Calu3 (cell line): ENCODE measurements around the gene RPTOR. TPM values are rescaled to one million over a fixed set of nuclear protein-coding genes. Genes with fewer than 3 reads are reported as not detected.

Experiments
- BruUV-seq: library from RNA; stranded (reverse); fragments of 400-500 nt; replicated peaks from 2 replicates; lab custom pipeline; 2021; lab: Mats Ljungman, UMichigan
- CTCF ChIA-PET: fragments of 300-600 bp; sonication (Branson Sonifier 250); formaldehyde crosslinking; loops from one replicate; lab custom pipeline; 2022; ENCODE audit warnings: antibody characterized with exemption; lab: Charles Lee
- DNase-seq: peaks from one replicate; pipeline ENCODE4 v3.0.0; 2022
- H3K27ac Mint-ChIP-seq: one replicate; pipeline ENCODE4 v1.8.0; 2022; ENCODE audit warnings: mixed read lengths; ENCODE audit not compliant: unreplicated experiment
- H3K27me3 Mint-ChIP-seq: one replicate; pipeline ENCODE4 v1.8.0; 2022; ENCODE audit warnings: mixed read lengths; ENCODE audit not compliant: unreplicated experiment
- H3K36me3 Mint-ChIP-seq: one replicate; pipeline ENCODE4 v1.8.0; 2022; ENCODE audit warnings: mild to moderate bottlenecking, moderate library complexity, mixed read lengths; ENCODE audit not compliant: insufficient read depth, unreplicated experiment
- H3K4me1 Mint-ChIP-seq: one replicate; pipeline ENCODE4 v1.8.0; 2022; ENCODE audit warnings: mild to moderate bottlenecking, low read depth, mixed read lengths; ENCODE audit not compliant: unreplicated experiment
- H3K4me3 Mint-ChIP-seq: one replicate; pipeline ENCODE4 v1.8.0; 2022; ENCODE audit warnings: mild to moderate bottlenecking, low read depth, moderate library complexity, mixed read lengths; ENCODE audit not compliant: unreplicated experiment
- H3K9me3 Mint-ChIP-seq: one replicate; pipeline ENCODE4 v1.8.0; 2022; ENCODE audit warnings: low read depth, mixed read lengths; ENCODE audit not compliant: unreplicated experiment
- CTCF ChIP-seq: fragments of 200-600 bp; IDR thresholded peaks from one replicate; pipeline ENCODE4 v1.8.0; 2022; ENCODE audit warnings: antibody characterized with exemption; ENCODE audit not compliant: unreplicated experiment
- intact Hi-C: fragments of 100-400 bp; cut with micrococcal nuclease; formaldehyde crosslinking; loops from one replicate; pipeline ENCODE4 v1.10.0; 2022; ENCODE audit not compliant: unreplicated experiment
- total RNA-seq: library from RNA; stranded (reverse); gene quantifications from 2 replicates; pipeline ENCODE4 v1.2.3, GENCODE V29; 2022

Gene RPTOR
- total RNA-seq, 1 experiment from 2014 or later = 41.8 TPM

- Mint-ChIP-seq H3K9me3 (no peaks in the 10 kb centered on the region), H3K4me1 (peaks cover 12% of the 10 kb centered on the region), H3K27me3 (no peaks in the 10 kb centered on the region), H3K36me3 (no peaks in the 10 kb centered on the region), H3K27ac (no peak overlapping the region), H3K4me3 (no peak overlapping the region)
- no TSS peak for BruUV-seq
- TF ChIP-seq CTCF = no peak
- DNase-seq = no peak
- intact Hi-C loops = no loop called here
- CTCF ChIA-PET = no interaction called here
These were observed 164.6 kb downstream of the RPTOR start for GRCh38 chr17:80709090-80709695.

DNA sequence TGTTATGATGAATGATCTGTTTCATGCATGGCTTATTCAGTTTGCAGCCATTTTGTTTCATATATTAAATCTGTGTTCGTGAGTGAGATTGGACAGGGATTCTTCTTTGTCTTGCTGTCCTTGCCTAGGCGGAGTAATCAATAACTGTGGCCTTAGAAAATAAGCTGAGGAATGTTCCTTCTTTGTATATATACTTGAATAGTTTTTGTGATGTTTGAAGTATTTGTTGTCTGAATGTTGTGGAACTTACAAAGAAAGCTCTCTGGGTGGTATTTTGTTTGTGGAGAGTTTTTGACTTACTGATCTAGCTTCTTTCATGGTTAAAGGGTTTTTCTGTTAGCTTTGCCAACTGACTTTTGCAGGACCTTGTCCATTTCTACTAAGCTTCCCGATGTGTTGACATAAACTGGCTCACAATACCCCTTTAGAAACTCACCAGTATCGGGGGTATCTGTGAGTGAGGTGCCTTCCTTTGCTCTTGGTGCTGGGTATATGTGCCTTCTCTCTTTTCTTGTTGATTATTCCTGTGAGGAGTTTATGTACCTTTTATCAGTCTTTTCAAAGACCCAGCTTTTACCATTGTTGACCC, 166.2 kb downstream of the RPTOR start:
- TF ChIP-seq CTCF = no peak
- no TSS peak for BruUV-seq
- DNase-seq = no peak

DNA sequence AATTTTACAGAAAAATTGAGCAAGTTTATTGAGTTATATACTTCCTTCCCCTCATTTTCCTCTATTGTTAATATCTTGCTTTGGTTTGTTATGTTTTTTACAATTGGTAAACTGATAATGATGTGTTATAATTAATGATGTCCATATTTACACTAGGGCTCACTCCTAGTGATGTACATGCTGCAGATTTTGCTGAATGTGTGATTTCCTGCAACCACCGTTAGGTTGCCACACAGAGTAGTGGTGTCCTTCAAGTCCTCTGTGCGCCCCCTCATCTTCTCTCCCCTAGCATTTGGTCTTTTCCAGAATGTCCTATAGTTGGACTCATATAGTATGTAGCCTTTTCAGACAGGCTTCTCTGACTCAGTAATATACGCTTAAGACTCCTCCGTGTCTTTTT, 167.5 kb downstream of the RPTOR start:
- TF ChIP-seq CTCF = no peak
- no TSS peak for BruUV-seq
- no peak overlapping the region for H3K27ac Mint-ChIP-seq
- intact Hi-C loops = no loop called here
- no peaks in the 10 kb centered on the region for H3K9me3 Mint-ChIP-seq
- H3K27me3 Mint-ChIP-seq = no peaks in the 10 kb centered on the region
- no peaks in the 10 kb centered on the region for H3K36me3 Mint-ChIP-seq
- H3K4me1 Mint-ChIP-seq = no peaks in the 10 kb centered on the region
- DNase-seq = no peak
- no peak overlapping the region for H3K4me3 Mint-ChIP-seq
- CTCF ChIA-PET = no interaction called here

More for the DNA sequence above, 166.2 kb downstream of the RPTOR start:
- H3K9me3 Mint-ChIP-seq = no peaks in the 10 kb centered on the region
- no peak overlapping the region for H3K27ac Mint-ChIP-seq
- H3K27me3 Mint-ChIP-seq = no peaks in the 10 kb centered on the region
- no peaks in the 10 kb centered on the region for H3K4me1 Mint-ChIP-seq
- CTCF ChIA-PET = no interaction called here
- no peak overlapping the region for H3K4me3 Mint-ChIP-seq
- H3K36me3 Mint-ChIP-seq = no peaks in the 10 kb centered on the region
- intact Hi-C loops = no loop called here

GRCh38 chr17:80712606-80713005, 168.0 kb downstream of the RPTOR start:
- intact Hi-C loops = no loop called here
- BruUV-seq = no TSS peak
- no peak for DNase-seq
- no peak overlapping the region for H3K27ac Mint-ChIP-seq
- TF ChIP-seq CTCF = no peak
- no peak overlapping the region for H3K4me3 Mint-ChIP-seq
- no peaks in the 10 kb centered on the region for H3K9me3 Mint-ChIP-seq
- no peaks in the 10 kb centered on the region for H3K36me3 Mint-ChIP-seq
- H3K27me3 Mint-ChIP-seq = no peaks in the 10 kb centered on the region
- H3K4me1 Mint-ChIP-seq = no peaks in the 10 kb centered on the region
- CTCF ChIA-PET = no interaction called here
